Epidermal melanocyte (primary cell): ENCODE measurements around the gene ARL6IP4.
"Not testable (repeated sequence)": the region's sequence is repeated elsewhere in the genome, so short reads cannot be mapped to it uniquely, and the experiment has no call there.

ENCODE experiments used
- DNase-seq: peaks from one replicate; pipeline ENCODE4 v3.0.0; 2011; ENCODE audit warnings: low spot score; ENCODE audit not compliant: insufficient read length

The ARL6IP4 gene

GRCh38 chr12:123010681-123011080 lies 30.2 kb downstream of the ARL6IP4 start:
- no peak for DNase-seq

GRCh38 chr12:123011701-123012100 lies 31.2 kb downstream of the ARL6IP4 start:
- no peak for DNase-seq

- DNase-seq = no peak
Observed at GRCh38 chr12:123013185-123014095, 33.0 kb downstream of the ARL6IP4 start.

- DNase-seq = not testable (repeated sequence)
Observed at GRCh38 chr12:123014473-123014872, 34.0 kb downstream of the ARL6IP4 start.

GRCh38 chr12:123017753-123018152 lies 37.3 kb downstream of the ARL6IP4 start:
- no peak for DNase-seq

- DNase-seq = no peak
Observed at GRCh38 chr12:123019841-123020138, 39.3 kb downstream of the ARL6IP4 start.

GRCh38 chr12:123021688-123022604 lies 41.5 kb downstream of the ARL6IP4 start:
- no peak for DNase-seq

GRCh38 chr12:123022846-123023245 lies 42.4 kb downstream of the ARL6IP4 start:
- no peak for DNase-seq

GRCh38 chr12:123024819-123025391 lies 44.4 kb downstream of the ARL6IP4 start:
- DNase-seq = no peak

GRCh38 chr12:123026094-123026853 lies 45.8 kb downstream of the ARL6IP4 start:
- DNase-seq = no peak

GRCh38 chr12:123027726-123028445 lies 47.4 kb downstream of the ARL6IP4 start:
- DNase-seq = no peak

GRCh38 chr12:123028475-123028874 lies 48.0 kb downstream of the ARL6IP4 start:
- DNase-seq = no peak

GRCh38 chr12:123029550-123029949 lies 49.1 kb downstream of the ARL6IP4 start:
- no peak for DNase-seq

GRCh38 chr12:123030686-123031085 lies 50.2 kb downstream of the ARL6IP4 start:
- DNase-seq = no peak

- no peak for DNase-seq
Observed at GRCh38 chr12:123031171-123031845, 50.8 kb downstream of the ARL6IP4 start.
